Trophoblast cell (in vitro differentiated cells and primary cell): ENCODE measurements around the gene DPP6.
A peak's percentile ranks its signal among the peaks of the same experiment; 100 is the strongest.

Source experiments
- DNase-seq, 2 donors: peaks; one replicate each; pipeline ENCODE4 v3.0.0-alpha.2; 2016
- H2AFZ ChIP-seq: 2 replicates; pipeline ENCODE4 v1.6.1; 2013; ENCODE audit warnings: low read length, moderate library complexity, mild to moderate bottlenecking; ENCODE audit not compliant: insufficient read depth, poor library complexity
- H2AK5ac ChIP-seq: 2 replicates; pipeline ENCODE4 v1.6.1; 2013; ENCODE audit warnings: mild to moderate bottlenecking, low read length
- H2BK120ac ChIP-seq: 2 replicates; pipeline ENCODE4 v1.6.1; 2013; ENCODE audit warnings: low read length, mild to moderate bottlenecking, moderate library complexity; ENCODE audit not compliant: insufficient read depth, poor library complexity
- H2BK12ac ChIP-seq: 2 replicates; pipeline ENCODE4 v1.6.1; 2013; ENCODE audit warnings: mild to moderate bottlenecking, low read length, moderate library complexity
- H2BK5ac ChIP-seq: 2 replicates; pipeline ENCODE4 v1.6.1; 2013; ENCODE audit warnings: low read length, low read depth, moderate library complexity, mild to moderate bottlenecking; ENCODE audit not compliant: poor library complexity
- H3K14ac ChIP-seq: 2 replicates; pipeline ENCODE4 v1.6.1; 2013; ENCODE audit warnings: mild to moderate bottlenecking, low read length
- H3K18ac ChIP-seq: 2 replicates; pipeline ENCODE4 v1.6.1; 2013; ENCODE audit warnings: mild to moderate bottlenecking, low read length
- H3K23ac ChIP-seq: 2 replicates; pipeline ENCODE4 v1.6.1; 2013; ENCODE audit warnings: low read length
- H3K27ac ChIP-seq: 2 replicates; pipeline ENCODE4 v1.5.1; 2013; ENCODE audit warnings: low read depth, mild to moderate bottlenecking, inconsistent platforms, low read length, moderate library complexity
- H3K27me3 ChIP-seq: 2 replicates; pipeline ENCODE4 v1.6.1; 2013; ENCODE audit warnings: inconsistent platforms, mild to moderate bottlenecking, low read length, moderate library complexity; ENCODE audit not compliant: insufficient read depth
- H3K36me3 ChIP-seq, 2 experiments: 1 replicate in 1 of 2; 2 replicates in 1 of 2; pipeline ENCODE4 v1.6.1; 2013; ENCODE audit warnings: low read length in 2 of 2, mild to moderate bottlenecking in 2 of 2, moderate library complexity in 1 of 2; ENCODE audit not compliant: insufficient read depth in 2 of 2, control insufficient read depth in 1 of 2
- H3K4ac ChIP-seq: 2 replicates; pipeline ENCODE4 v1.6.1; 2013; ENCODE audit warnings: low read depth, mild to moderate bottlenecking, low read length, moderate library complexity
- H3K4me1 ChIP-seq, 2 experiments: 1 replicate in 1 of 2; 2 replicates in 1 of 2; pipeline ENCODE4 v1.6.1; 2013; ENCODE audit warnings: low read length in 2 of 2, mild to moderate bottlenecking in 2 of 2, moderate library complexity in 1 of 2; ENCODE audit not compliant: insufficient read depth in 2 of 2, control insufficient read depth in 1 of 2
- H3K4me2 ChIP-seq: 2 replicates; pipeline ENCODE4 v1.6.1; 2013; ENCODE audit warnings: inconsistent platforms, mild to moderate bottlenecking, low read length, moderate library complexity
- H3K4me3 ChIP-seq: 2 replicates; pipeline ENCODE4 v1.5.1; 2013; ENCODE audit warnings: mild to moderate bottlenecking, low read depth, low read length, inconsistent platforms
- H3K79me1 ChIP-seq: one replicate; pipeline ENCODE4 v1.6.1; 2013; ENCODE audit warnings: low read length
- H3K79me2 ChIP-seq: 2 replicates; pipeline ENCODE4 v1.6.1; 2013; ENCODE audit warnings: low read length, mild to moderate bottlenecking; ENCODE audit not compliant: control insufficient read depth, insufficient read depth, poor library complexity
- H3K9ac ChIP-seq: 2 replicates; pipeline ENCODE4 v1.6.1; 2013; ENCODE audit warnings: mild to moderate bottlenecking, low read length
- H3K9me3 ChIP-seq: 2 replicates; pipeline ENCODE4 v1.6.1; 2013; ENCODE audit warnings: low read depth, mild to moderate bottlenecking, control low read depth, inconsistent platforms, low read length; ENCODE audit not compliant: insufficient read depth
- H4K12ac ChIP-seq: 2 replicates; pipeline ENCODE4 v1.6.1; 2013; ENCODE audit warnings: low read depth, mild to moderate bottlenecking, low read length, moderate library complexity
- H4K8ac ChIP-seq: 2 replicates; pipeline ENCODE4 v1.6.1; 2013; ENCODE audit warnings: low read depth, mild to moderate bottlenecking, low read length, moderate library complexity
- H4K91ac ChIP-seq: one replicate; pipeline ENCODE4 v1.6.1; 2013; ENCODE audit warnings: low read depth, mild to moderate bottlenecking, low read length, moderate library complexity
- WGBS: extraction: QIAGEN DNeasy Blood & Tissue Kit; methylation state at CpG from one replicate; pipeline ENCODE4 v1.1.7; 2013; ENCODE audit warnings: missing lambda C conversion rate; ENCODE audit not compliant: insufficient read length, insufficient coverage; ENCODE audit errors: extremely low coverage; 5-methylcytosine and 5-hydroxymethylcytosine counted together

The DPP6 gene

DNA sequence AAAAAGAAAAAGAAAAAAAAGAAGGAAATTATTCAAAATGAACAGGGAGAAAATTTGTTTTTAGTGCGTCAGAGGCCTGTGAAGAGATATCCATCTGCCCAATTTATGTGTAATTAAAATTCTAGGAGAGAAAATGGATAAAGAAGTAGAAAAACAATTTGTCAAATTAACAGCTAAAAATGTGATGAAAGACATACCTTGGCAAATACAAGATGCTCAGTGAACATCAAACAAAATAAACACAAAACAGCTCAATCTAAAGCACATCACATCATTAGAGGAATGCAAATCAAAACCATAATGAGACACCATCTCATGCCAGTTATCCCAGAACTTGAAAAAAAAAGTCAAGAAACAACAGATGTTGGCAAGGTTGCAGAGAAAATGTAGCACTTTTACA is 477.9 kb downstream of the DPP6 start:
- no peak overlapping the region for H3K9ac ChIP-seq
- H3K4ac ChIP-seq = no peak overlapping the region
- no peak overlapping the region for H3K27ac ChIP-seq
- H3K79me1 ChIP-seq = no peaks in the 10 kb centered on the region
- no peaks in the 10 kb centered on the region for H3K79me2 ChIP-seq
- no peak overlapping the region for H2BK120ac ChIP-seq
- H3K4me3 ChIP-seq = no peak overlapping the region
- no peak overlapping the region for H2AFZ ChIP-seq
- H3K9me3 ChIP-seq = no peaks in the 10 kb centered on the region
- no peaks in the 10 kb centered on the region for H3K4me1 ChIP-seq
- no peak overlapping the region for H4K8ac ChIP-seq
- H3K14ac ChIP-seq = no peak overlapping the region
- H3K27me3 ChIP-seq = no peaks in the 10 kb centered on the region
- DNase-seq = no peak
- no peak overlapping the region for H3K18ac ChIP-seq
- no peak overlapping the region for H3K4me2 ChIP-seq
- no peak overlapping the region for H2BK12ac ChIP-seq
- H4K91ac ChIP-seq = no peak overlapping the region
- no peaks in the 10 kb centered on the region for H3K36me3 ChIP-seq
- no peak overlapping the region for H4K12ac ChIP-seq
- H2AK5ac ChIP-seq = no peak overlapping the region
- H3K23ac ChIP-seq = no peak overlapping the region
- WGBS = no CpG with 5 or more reads among the region's 1 CpG
- no peak overlapping the region for H2BK5ac ChIP-seq

DNA sequence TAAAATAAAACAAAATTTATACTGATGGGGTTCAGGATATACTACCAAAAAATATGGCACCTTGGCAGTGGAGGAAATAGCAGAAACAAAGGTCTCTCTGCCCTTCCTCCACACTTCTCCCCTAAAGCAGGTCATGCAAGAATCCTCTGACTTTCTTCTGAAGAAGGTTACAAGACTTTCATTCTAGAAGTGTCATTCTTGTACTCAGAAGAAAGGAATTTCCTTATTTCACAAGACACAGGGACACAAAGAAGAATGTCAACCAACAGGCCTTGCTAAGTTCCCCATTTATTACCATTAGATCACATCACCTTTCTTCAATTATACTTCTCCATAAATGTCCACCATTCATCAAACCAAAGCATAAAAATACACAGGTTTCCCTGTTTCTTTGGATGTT is 480.6 kb downstream of the DPP6 start:
- H3K79me2 ChIP-seq = no peaks in the 10 kb centered on the region
- H3K27me3 ChIP-seq = no peaks in the 10 kb centered on the region
- H3K9ac ChIP-seq = no peak overlapping the region
- peak; percentile 21 to 87 for DNase-seq
- H3K79me1 ChIP-seq = no peaks in the 10 kb centered on the region
- peak overlapping the region; percentile 16 for H3K4me2 ChIP-seq
- H2BK12ac ChIP-seq = no peak overlapping the region
- no peaks in the 10 kb centered on the region for H3K9me3 ChIP-seq
- H4K12ac ChIP-seq = no peak overlapping the region
- no peak overlapping the region for H2AK5ac ChIP-seq
- no peak overlapping the region for H3K18ac ChIP-seq
- H2AFZ ChIP-seq = no peak overlapping the region
- no peak overlapping the region for H3K4ac ChIP-seq
- H4K8ac ChIP-seq = no peak overlapping the region
- H3K4me1 ChIP-seq = no peaks in the 10 kb centered on the region
- no peak overlapping the region for H4K91ac ChIP-seq
- H2BK120ac ChIP-seq = no peak overlapping the region
- H3K14ac ChIP-seq = no peak overlapping the region
- no peaks in the 10 kb centered on the region for H3K36me3 ChIP-seq
- no peak overlapping the region for H3K23ac ChIP-seq
- H2BK5ac ChIP-seq = no peak overlapping the region
- no peak overlapping the region for H3K27ac ChIP-seq
- no peak overlapping the region for H3K4me3 ChIP-seq

DNA sequence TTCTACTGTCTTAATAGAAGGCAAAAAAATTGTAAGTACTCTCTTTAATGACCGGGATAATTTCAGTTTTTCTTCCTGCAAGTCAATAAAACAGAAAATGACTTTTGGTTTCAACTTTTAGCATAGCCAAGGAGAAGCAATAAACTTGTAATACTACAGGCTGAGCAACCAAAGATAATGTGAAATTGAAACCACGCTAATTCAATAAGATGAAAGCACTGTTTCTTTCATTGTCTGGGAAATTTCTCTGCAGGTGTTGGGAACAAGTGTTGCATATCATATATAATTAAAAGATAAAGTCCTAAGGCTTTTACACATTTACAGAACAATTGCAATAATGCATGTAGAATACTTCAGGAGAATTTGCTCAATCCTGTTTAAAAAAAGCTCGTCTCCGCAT is 488.4 kb downstream of the DPP6 start:
- H2BK5ac ChIP-seq = no peak overlapping the region
- no peaks in the 10 kb centered on the region for H3K9me3 ChIP-seq
- H4K12ac ChIP-seq = no peak overlapping the region
- no peak overlapping the region for H3K4ac ChIP-seq
- no peak overlapping the region for H4K91ac ChIP-seq
- no peaks in the 10 kb centered on the region for H3K79me2 ChIP-seq
- no peak overlapping the region for H2AK5ac ChIP-seq
- H2BK120ac ChIP-seq = no peak overlapping the region
- no peak for DNase-seq
- H3K4me1 ChIP-seq = peaks cover 0 to 5% of the 10 kb centered on the region in 2 experiments
- H3K4me3 ChIP-seq = no peak overlapping the region
- no peak overlapping the region for H3K27ac ChIP-seq
- H2AFZ ChIP-seq = no peak overlapping the region
- H3K79me1 ChIP-seq = no peaks in the 10 kb centered on the region
- WGBS = no CpG with 5 or more reads among the region's 4 CpGs
- no peak overlapping the region for H3K4me2 ChIP-seq
- no peaks in the 10 kb centered on the region for H3K36me3 ChIP-seq
- no peak overlapping the region for H3K9ac ChIP-seq
- H3K14ac ChIP-seq = no peak overlapping the region
- no peaks in the 10 kb centered on the region for H3K27me3 ChIP-seq
- no peak overlapping the region for H2BK12ac ChIP-seq
- no peak overlapping the region for H4K8ac ChIP-seq
- no peak overlapping the region for H3K18ac ChIP-seq
- no peak overlapping the region for H3K23ac ChIP-seq

DNA sequence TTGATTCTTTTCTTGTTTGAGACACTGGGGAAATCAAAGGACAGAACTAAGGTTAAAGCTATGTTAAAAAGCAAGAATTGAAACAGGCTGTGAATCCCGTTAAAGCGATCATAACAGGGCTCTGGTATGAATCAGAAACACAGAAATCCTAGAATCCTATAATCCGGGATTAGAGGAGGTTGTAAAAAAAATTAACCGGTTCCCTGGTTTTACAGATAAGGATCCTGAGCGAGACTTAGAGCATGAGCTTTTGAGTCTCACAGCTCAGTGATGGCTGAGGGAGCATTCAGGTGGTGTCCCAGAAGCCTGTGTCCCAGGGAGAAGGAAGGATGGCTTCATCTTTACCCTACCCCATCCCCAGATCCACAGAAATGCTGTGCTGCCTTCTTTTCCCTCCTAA is 489.4 kb downstream of the DPP6 start:
- Histone ChIP-seq H3K36me3 (no peaks in the 10 kb centered on the region), H2BK12ac (no peak overlapping the region), H3K79me2 (no peaks in the 10 kb centered on the region), H2BK120ac (no peak overlapping the region), H3K14ac (no peak overlapping the region), H3K27me3 (no peaks in the 10 kb centered on the region), H3K9me3 (no peaks in the 10 kb centered on the region), H2AFZ (no peak overlapping the region), H3K4me2 (no peak overlapping the region), H4K12ac (no peak overlapping the region), H3K9ac (no peak overlapping the region), H3K4me3 (no peak overlapping the region), H4K8ac (no peak overlapping the region), H2BK5ac (no peak overlapping the region), H3K27ac (no peak overlapping the region), H2AK5ac (no peak overlapping the region), H3K4ac (no peak overlapping the region), H3K4me1 (peaks cover 0 to 5% of the 10 kb centered on the region in 2 experiments), H4K91ac (no peak overlapping the region), H3K79me1 (no peaks in the 10 kb centered on the region), H3K23ac (no peak overlapping the region), H3K18ac (no peak overlapping the region)
- DNase-seq = no peak
- no CpG with 5 or more reads among the region's 5 CpGs for WGBS
